Measurements from ENCODE around the gene ALK.

ALK gene

DNA sequence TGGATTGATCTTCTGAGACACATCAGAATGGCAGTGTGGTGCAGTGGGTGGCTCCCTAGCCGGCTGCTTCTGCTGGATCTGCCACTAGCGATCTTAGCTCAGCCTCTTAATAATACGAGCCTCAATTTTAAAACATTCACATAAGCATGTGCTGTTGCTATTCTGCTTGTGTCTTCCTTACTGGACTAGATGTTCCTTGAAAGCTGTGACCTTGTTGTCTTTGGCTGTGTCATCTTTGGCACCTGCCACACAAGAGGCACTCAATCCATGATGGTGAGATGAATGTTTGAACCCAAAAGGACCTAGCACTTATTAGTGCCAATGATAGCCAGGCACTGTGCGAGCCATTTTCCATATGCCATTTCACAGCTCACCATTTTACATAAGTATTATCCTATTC, 393.0 kb downstream of the ALK start:
- DNase-seq (ENCODE audit: low read depth): no peak

DNA sequence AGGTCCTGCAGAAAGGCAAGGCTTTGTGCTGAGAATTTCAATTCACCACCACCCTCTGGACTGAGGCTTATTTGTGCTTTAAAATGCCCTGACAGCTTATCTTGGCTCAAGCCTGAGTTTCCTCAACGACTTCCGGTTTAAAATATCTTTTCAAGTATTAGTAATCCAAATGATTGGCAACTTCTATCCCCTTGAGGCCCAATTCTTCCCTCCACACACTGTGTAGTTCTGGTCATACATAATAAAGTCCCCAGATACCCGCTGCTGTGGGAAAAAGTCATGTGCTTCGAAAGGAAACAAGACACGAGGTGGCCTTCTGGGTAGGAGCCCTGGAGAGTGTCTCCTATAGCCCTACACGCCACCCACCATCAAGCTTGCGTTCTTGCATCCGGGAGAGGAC, 393.4 kb downstream of the ALK start:
- DNase-seq (ENCODE audit: low read depth): no peak

GRCh38 chr2:29526587-29527586, 394.5 kb downstream of the ALK start:
- DNase-seq (ENCODE audit: low read depth): no peak

- DNase-seq (ENCODE audit: low read depth): no peak
These were observed 395.5 kb downstream of the ALK start for GRCh38 chr2:29525921-29526320.

GRCh38 chr2:29524652-29525051, 396.7 kb downstream of the ALK start:
- no peak for DNase-seq (ENCODE audit: low read depth)

GRCh38 chr2:29522951-29523669, 398.3 kb downstream of the ALK start:
- DNase-seq (ENCODE audit: low read depth): no peak

- DNase-seq (ENCODE audit: low read depth): no peak
These were observed 401.4 kb downstream of the ALK start for GRCh38 chr2:29520001-29520400.

GRCh38 chr2:29519338-29519925, 402.0 kb downstream of the ALK start:
- no peak for DNase-seq (ENCODE audit: low read depth)

- DNase-seq (ENCODE audit: low read depth): no peak
These were observed 402.6 kb downstream of the ALK start for GRCh38 chr2:29518646-29519337.

DNA sequence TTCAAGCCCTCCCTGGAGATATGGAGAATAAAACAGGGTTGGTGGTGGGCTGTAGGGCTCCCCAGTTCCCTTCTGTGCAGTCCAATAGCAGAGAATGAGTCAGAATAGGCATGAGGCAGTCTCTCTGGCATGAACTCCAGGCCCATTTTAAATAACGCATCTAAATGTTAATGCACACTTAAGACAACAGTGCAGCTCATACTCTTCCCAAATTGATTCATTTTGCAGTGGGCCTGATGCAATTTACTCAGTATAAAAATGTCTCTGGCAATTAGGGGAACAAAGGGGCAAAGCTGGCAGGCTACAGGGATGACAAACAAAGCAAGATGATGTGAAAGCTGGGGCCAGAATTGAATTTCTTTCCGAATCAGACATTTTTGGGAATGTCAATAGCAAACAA, 403.4 kb downstream of the ALK start:
- no peak for DNase-seq (ENCODE audit: low read depth)

DNA sequence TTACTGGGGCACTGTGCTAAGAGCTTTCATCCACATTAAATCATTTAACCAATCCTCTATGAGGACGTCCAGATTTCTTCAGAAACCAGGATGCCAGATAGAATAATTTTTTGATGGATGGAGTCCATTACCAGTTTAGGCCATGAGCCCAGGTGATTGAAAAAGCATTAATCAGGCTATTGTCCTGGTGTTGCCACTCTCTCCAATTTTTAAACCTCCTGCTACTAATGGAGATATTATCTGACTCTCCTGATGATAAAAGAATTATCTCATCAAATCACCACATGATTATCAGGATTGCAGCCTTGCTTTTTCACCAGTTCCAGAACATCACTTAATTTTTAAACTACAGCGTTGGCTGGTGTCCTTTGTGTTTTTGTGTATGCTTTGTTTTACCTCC, 404.0 kb downstream of the ALK start:
- no peak for DNase-seq (ENCODE audit: low read depth)

DNA sequence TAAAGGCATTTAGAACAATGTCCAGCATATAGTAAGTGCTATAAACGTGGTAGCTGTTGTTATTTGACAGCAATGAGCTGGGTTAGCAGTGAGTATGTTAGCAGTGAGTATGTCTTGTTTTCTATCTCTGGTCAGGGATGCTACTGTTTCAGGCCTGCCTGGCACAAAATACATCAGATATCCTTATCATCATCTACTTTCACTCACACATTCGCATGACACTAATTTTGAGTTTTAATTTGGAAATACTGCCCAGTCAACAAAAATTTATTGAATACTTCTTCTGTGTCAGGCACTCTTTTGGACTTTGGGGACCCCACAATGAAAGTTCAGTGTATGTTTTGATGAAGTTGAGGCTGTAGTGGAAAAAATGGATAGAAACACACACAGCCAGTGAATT, 404.6 kb downstream of the ALK start:
- DNase-seq (ENCODE audit: low read depth): no peak

GRCh38 chr2:29509878-29510277, 411.5 kb downstream of the ALK start:
- no peak for DNase-seq (ENCODE audit: low read depth)

DNA sequence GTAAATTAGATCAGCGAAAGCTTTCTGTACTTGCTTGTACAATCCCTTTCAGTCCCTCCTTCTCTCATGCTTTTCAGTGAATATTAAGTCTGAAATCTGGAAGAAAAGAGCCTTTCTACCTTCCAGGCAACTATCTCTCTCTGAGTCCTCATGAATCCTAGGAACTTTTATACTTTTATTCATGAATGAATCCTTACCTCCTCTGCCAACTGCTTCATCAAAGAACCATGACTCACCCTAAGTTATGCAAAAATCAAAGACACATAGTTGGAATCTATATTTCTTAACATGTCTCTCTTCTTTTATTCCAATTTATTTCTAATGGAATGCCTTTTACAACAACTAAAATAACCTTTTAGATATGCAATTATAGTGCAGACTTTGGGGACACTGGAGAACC, 412.0 kb downstream of the ALK start:
- no peak for DNase-seq (ENCODE audit: low read depth)

GRCh38 chr2:29504746-29505145, 416.6 kb downstream of the ALK start:
- DNase-seq (ENCODE audit: low read depth): no peak

GRCh38 chr2:29502460-29502911, 418.9 kb downstream of the ALK start:
- DNase-seq (ENCODE audit: low read depth): no peak

DNA sequence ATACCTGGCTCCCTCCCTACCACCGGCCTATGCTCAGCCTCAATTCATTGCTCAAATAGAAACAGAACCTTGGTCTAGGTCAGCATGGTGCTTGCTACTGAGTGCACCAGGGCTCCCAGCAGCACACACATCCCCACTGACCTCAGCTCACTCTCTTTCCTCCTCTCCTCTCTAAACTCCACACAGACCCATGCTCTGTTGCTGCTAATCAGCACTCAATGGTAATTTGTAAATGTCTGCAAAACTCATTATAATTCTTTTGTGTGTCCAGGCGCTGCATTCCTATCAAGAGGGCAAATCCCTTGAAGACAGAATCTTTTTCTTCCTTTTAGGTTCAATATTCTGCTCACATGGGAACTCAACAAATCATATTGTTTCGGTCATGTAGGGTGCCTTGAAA, 424.0 kb downstream of the ALK start:
- DNase-seq (ENCODE audit: low read depth): no peak

DNA sequence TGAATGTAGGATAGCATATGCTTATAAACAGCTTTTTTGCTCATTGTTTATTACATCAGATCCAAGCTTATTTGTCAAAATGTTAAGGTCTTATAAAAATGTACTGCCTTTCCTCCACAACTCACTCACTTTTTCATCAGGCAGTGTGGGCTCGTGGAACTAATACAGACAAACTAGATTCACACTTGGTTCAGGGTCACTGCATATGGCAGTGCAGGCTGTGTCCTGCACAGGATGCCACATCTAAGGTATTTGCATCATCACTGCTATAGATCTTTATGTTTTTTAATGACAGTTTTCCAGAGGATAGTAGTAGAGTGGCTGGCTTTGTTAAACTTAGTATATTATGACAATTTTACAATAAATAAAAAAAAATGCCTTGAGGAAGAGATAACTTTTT, 425.2 kb downstream of the ALK start:
- no peak for DNase-seq (ENCODE audit: low read depth)

- no peak for DNase-seq (ENCODE audit: low read depth)
These were observed 425.8 kb downstream of the ALK start for GRCh38 chr2:29495536-29496060.

DNA sequence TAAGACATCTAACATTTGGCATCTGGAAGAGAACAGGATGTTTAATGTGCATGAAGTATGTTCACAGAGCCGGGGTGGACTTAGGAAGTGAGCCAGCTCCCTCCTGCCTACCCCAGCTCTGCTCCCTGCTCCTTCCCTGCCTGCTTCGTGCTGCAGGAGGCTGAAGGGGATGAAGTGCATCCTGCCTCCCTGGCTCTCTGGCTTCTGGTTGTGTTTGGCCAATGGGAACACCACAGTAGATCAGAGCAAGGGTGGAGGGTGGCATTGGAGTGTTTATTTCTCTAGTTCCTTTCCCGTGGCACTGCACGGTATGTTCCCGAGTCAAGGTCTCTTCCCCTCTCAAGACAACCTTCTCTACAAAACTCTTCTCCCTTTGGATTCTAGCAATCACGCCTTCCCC, 426.3 kb downstream of the ALK start:
- DNase-seq (ENCODE audit: low read depth): no peak

DNA sequence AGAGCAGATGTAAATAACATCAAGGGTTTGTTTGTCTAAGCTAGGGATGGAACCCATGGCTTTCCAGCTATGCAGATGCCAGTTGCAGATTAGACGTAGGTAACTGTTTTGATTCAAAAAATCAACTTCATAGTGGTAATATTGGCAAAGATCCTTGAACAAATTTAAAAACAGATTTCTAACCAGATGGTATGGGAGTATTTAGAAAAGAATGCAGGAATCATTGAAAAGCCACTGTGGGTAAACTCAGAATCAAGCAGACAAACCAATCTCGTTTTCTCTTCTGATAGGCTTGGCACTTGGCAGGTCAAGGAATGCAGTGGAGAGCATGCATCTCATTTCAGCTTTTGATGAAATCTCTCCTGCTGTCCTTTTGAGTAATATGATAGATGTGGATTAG, 428.7 kb downstream of the ALK start:
- no peak for DNase-seq (ENCODE audit: low read depth)

GRCh38 chr2:29490045-29490444, 431.3 kb downstream of the ALK start:
- no peak for DNase-seq (ENCODE audit: low read depth)
